Uterus (tissue), 2 donors: ENCODE measurements around the gene RAB21.

Experiments used
- POLR2A ChIP-seq, 2 donors: fragments of 450-650 bp; IDR thresholded peaks; one replicate each; pipeline ENCODE4 v1.6.1; 2016; ENCODE audit warnings: antibody characterized with exemption in 2 of 2, mild to moderate bottlenecking in 1 of 2, moderate library complexity in 1 of 2
- TF ChIP-seq, protein P1 (sequence below), 4 experiments: fragments of 200-600 bp in 2 of 4; fragments of 450-650 bp in 2 of 4; sonication (generic) in 2 of 4; IDR thresholded peaks; one replicate each; pipeline ENCODE4 v1.5.1; 2016 to 2019; ENCODE audit warnings: antibody characterized with exemption in 4 of 4, mild to moderate bottlenecking in 2 of 4, moderate library complexity in 1 of 4

GRCh38 chr12:71848212-71848611 lies 93.5 kb downstream of the RAB21 start:
- TF ChIP-seq POLR2A (IDR thresholded peaks at IDR 0.05) = no peak
- TF ChIP-seq, protein P1, sequence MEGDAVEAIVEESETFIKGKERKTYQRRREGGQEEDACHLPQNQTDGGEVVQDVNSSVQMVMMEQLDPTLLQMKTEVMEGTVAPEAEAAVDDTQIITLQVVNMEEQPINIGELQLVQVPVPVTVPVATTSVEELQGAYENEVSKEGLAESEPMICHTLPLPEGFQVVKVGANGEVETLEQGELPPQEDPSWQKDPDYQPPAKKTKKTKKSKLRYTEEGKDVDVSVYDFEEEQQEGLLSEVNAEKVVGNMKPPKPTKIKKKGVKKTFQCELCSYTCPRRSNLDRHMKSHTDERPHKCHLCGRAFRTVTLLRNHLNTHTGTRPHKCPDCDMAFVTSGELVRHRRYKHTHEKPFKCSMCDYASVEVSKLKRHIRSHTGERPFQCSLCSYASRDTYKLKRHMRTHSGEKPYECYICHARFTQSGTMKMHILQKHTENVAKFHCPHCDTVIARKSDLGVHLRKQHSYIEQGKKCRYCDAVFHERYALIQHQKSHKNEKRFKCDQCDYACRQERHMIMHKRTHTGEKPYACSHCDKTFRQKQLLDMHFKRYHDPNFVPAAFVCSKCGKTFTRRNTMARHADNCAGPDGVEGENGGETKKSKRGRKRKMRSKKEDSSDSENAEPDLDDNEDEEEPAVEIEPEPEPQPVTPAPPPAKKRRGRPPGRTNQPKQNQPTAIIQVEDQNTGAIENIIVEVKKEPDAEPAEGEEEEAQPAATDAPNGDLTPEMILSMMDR (IDR thresholded peaks at IDR 0.05) = no peak
